ENCODE measurements around the gene IRF1. TPM values are rescaled to one million over a fixed set of nuclear protein-coding genes. Genes with fewer than 3 reads are reported as not detected.

IRF1 gene
- total and polyA plus RNA-seq, 2 of the 4 experiments (the other 2 are of a cell fraction), result 11.1 to 18.9 TPM

GRCh38 chr5:132479111-132479951 lies 11.2 kb downstream of the IRF1 start:
- DNase-seq (no peak), ATAC-seq (ENCODE audit: low read depth) (no peak)
- H3K79me1 ChIP-seq (ENCODE audit: low read depth in 1 of 2, low read length in 2 of 2), result peaks cover 5 to 18% of the 10 kb centered on the region in 2 experiments; a peak in 1 of 4 replicates
- WGBS, 2 experiments (ENCODE audit: extremely low coverage in 2 of 2, insufficient read length in 1 of 2), result 80% methylated on average over 1 of the region's 3 CpGs; no CpG with 5 or more reads in 1 of the 2 experiments
- no peak overlapping the region for H3K18ac ChIP-seq (ENCODE audit: low read depth, low read length)
- no TSS peak for BruUV-seq (replicated peaks)
- H2AK9ac ChIP-seq (replicated peaks; ENCODE audit: low read depth, low read length, poor library complexity), result no peak overlapping the region
- no peak overlapping the region for H2AK5ac ChIP-seq (ENCODE audit: low read depth, low read length)
- no peak overlapping the region for H2BK120ac ChIP-seq (ENCODE audit: low read depth, low read length)
- H3K27ac ChIP-seq (ENCODE audit: insufficient read depth, low read length), result no peak overlapping the region
- intact Hi-C loops (cut with micrococcal nuclease) (no loop called here), in situ Hi-C loops (cut with MboI; ENCODE audit: low sequenced_read_pairs) (loop anchor here (25.0 kb wide), 1 partner anchor 392 kb away; no protein-coding TSS in a partner anchor), dilution Hi-C loops (cut with HindIII; ENCODE audit: low sequenced_read_pairs, unreplicated experiment) (no loop called here)
- no peak overlapping the region for H3K9ac ChIP-seq (ENCODE audit: low read depth, low read length)
- no peak overlapping the region for H4K91ac ChIP-seq (ENCODE audit: insufficient read depth, low read depth, low read length)
- no peak overlapping the region for H4K5ac ChIP-seq (ENCODE audit: low read depth, low read length)
- H3K9me1 ChIP-seq (ENCODE audit: insufficient read depth, low read length), result peaks cover 19% of the 10 kb centered on the region; the same call in 1 of the 2 replicates
- peaks cover 19% of the 10 kb centered on the region for H3K36me3 ChIP-seq (ENCODE audit: control insufficient read depth, insufficient read depth, low read length)
- no peak overlapping the region for H3K56ac ChIP-seq (ENCODE audit: extremely low read depth, insufficient read depth, low read length)
- no peak overlapping the region for H2BK20ac ChIP-seq (ENCODE audit: low read depth, low read length)
- CTCF ChIA-PET, result no interaction called here
- POLR2A ChIA-PET (ENCODE audit: unreplicated experiment), result interaction anchor here (1.1 to 1.6 kb wide), 3 partner anchors 9 to 51 kb away, joined by 3 to 4 read pairs (median 3); no protein-coding TSS in a partner anchor
- no peaks in the 10 kb centered on the region for H3K9me3 ChIP-seq (ENCODE audit: control insufficient read depth, insufficient read depth, low read length)
- no peak overlapping the region for H3K4me3 ChIP-seq (ENCODE audit: insufficient read depth, low read depth, low read length)
- H3K4me1 ChIP-seq (ENCODE audit: control insufficient read depth, insufficient read depth, low read length), result no peaks in the 10 kb centered on the region
- no peak overlapping the region for H3K23ac ChIP-seq (ENCODE audit: low read depth, low read length)
- 0 out of 2 replicates have a peak, but pooled peaks cover 2% of the 10 kb centered on the region for H4K20me1 ChIP-seq (ENCODE audit: insufficient read depth, low read length)
- no peak overlapping the region for H2BK5ac ChIP-seq (ENCODE audit: low read depth, low read length, poor library complexity, severe bottlenecking)
- no peak for TF ChIP-seq BHLHE40 (IDR thresholded peaks at IDR 0.05; ENCODE audit: low read depth, low read length)
- TF ChIP-seq ELK1 (IDR thresholded peaks at IDR 0.05; ENCODE audit: borderline replicate concordance, low read depth, low read length), result no peak
- TF ChIP-seq POLR2A (IDR thresholded peaks at IDR 0.05; ENCODE audit: low read depth, low read length), result no peak; the same call in 1 of the 2 replicates
- no peak for TF ChIP-seq SMC3 (IDR thresholded peaks at IDR 0.05; ENCODE audit: low read depth, low read length)
- TF ChIP-seq CTCF (conservative IDR thresholded peaks at IDR 0.05; ENCODE audit: low read depth, low read length), result no peak
- no peak for TF ChIP-seq CEBPB (IDR thresholded peaks at IDR 0.05; ENCODE audit: low read depth, low read length)
- no peak for TF ChIP-seq CHD1 (IDR thresholded peaks at IDR 0.05; ENCODE audit: low read depth, low read length)
- no peaks in the 10 kb centered on the region for H3K27me3 ChIP-seq (ENCODE audit: control insufficient read depth, insufficient read depth, low read length)
- no peak overlapping the region for H3K4me2 ChIP-seq (ENCODE audit: low read depth, low read length)
- no peak overlapping the region for H2AFZ ChIP-seq (replicated peaks; ENCODE audit: low read length, poor library complexity)
- no peak overlapping the region for H2BK15ac ChIP-seq (ENCODE audit: low read depth, low read length)
- H3K4ac ChIP-seq (ENCODE audit: low read depth, low read length), result no peak overlapping the region
- H3K14ac ChIP-seq (replicated peaks; ENCODE audit: low read depth, low read length), result no peak overlapping the region
- H4K8ac ChIP-seq (ENCODE audit: low read depth in 2 of 2, low read length in 2 of 2), result no peak overlapping the region
